NOMO-1 treated with DMSO at 0.1 percent for 48 hours (cell line): ENCODE measurements around the gene ZMIZ1.
A peak's percentile ranks its signal among the peaks of the same experiment; 100 is the strongest.

Experiments used
- DNase-seq: peaks from one replicate; lab custom pipeline; 2025; ENCODE audit not compliant: unreplicated experiment; lab: John Stamatoyannopoulos, UW

The ZMIZ1 gene

GRCh38 chr10:79224263-79224949 is 155.6 kb downstream of the ZMIZ1 start:
- no peak for DNase-seq

DNA sequence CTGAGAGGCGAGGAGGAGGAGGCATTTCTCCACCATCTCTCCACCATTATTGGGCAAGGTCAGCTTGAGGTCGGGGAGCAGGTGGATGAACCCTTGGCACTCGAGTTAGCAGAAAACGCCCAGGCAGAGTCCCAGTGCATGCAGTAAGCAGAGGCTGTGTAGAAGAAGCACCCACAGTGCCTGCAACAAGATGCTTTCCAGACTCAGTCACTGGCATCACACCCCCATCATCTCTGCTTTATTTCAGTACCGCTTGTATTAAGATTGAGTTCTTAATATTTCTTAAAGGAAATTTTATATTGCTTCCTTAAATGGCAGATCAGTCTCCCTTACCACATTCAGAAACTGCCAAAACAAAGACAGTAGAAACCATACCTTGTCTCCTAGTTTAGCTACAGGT is 156.2 kb downstream of the ZMIZ1 start:
- no peak for DNase-seq

GRCh38 chr10:79226391-79227245 is 157.9 kb downstream of the ZMIZ1 start:
- no peak for DNase-seq

DNA sequence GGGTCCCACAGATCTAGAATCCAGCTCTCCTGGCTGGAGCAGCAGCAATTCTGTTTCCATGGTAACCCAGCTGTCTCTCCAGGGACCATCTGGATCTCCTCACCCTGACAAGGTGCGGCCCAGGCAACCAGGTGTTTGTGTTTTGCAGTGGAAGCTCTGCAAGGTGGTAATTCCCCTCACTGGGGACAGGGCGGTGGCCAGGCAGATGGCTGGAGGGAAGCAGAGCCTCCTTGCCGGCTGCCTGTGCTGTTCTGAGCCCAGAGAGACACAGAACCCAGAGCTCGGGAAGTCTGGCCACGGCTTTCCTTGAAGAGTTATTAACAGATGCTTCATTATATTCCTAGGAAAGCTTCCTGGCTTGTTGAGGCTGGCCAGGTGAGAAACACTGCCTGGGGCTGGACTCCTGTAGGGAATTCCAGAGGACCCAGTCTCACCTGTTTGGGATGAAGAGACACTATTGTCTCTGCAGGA is 160.3 kb downstream of the ZMIZ1 start:
- no peak for DNase-seq

- no peak for DNase-seq
Measured at GRCh38 chr10:79229830-79230327, 161.1 kb downstream of the ZMIZ1 start.

DNA sequence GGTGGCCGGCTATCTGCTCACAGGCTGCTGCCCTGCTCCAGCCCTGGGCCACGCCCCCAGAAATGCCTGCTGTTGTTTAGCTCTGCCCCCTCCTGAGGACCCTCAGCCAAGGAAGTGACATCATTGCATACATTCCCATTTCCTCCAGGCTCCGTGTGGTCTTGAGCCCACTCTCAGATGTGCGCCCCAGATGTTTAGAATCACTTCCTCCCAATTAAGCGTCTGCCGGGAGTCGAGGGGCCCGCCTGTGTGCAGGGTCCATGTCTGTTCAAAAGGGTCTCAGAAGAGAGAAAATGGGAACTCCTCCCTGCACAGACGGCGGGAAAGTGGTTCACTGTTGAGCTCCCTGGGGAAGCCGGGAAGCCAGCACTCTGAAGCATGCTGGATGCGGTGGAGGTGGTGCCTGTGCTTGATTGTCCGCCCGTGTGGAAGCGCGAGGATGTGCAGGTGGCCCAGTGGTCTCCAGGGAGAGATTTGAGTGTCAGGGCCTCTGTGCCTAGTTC is 161.6 kb downstream of the ZMIZ1 start:
- no peak for DNase-seq

DNA sequence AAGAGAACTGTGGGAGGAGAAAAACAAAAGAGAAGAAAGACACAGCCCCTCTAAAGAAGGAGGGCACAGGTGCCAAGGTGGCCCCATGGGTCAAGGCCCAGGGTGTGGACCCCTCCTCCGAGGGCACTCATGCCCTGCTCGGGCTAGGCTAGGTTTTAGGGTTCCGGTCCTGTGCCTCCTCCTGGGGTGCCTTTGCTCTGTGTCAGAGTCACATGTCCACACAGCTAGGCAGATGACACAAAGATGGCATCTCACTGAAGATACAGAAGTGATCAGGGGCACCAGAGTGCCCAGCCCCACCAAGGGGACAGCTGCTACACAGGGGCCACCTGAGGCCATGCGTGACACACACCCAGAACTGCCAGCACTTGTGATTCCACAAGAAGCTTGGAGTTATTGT is 162.1 kb downstream of the ZMIZ1 start:
- DNase-seq = no peak

DNA sequence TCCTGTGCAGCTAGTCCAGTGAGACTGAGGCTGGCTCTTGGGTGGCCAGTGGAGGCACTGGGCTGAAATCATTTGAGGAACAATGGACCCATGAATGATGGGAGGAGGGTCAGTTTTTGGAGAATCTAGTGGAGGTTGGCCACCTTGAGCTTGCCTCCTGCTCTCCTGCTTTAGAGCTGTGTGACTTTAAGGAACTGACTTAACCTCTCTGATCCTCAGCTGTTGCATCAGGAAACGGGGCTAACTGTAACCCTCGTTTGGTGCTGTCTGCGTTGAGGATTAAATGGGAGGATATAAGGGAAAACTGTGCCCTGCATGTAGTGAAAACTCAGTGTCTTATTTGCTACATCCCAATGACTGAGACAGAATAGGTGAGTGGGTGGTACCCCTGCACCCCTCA is 163.1 kb downstream of the ZMIZ1 start:
- no peak for DNase-seq

GRCh38 chr10:79232864-79233263 is 164.1 kb downstream of the ZMIZ1 start:
- DNase-seq = no peak

GRCh38 chr10:79234391-79235315 is 165.9 kb downstream of the ZMIZ1 start:
- no peak for DNase-seq

- DNase-seq = no peak
Measured at GRCh38 chr10:79235765-79236432, 167.1 kb downstream of the ZMIZ1 start.

- DNase-seq = no peak
Measured at GRCh38 chr10:79236433-79236765, 167.6 kb downstream of the ZMIZ1 start.

DNA sequence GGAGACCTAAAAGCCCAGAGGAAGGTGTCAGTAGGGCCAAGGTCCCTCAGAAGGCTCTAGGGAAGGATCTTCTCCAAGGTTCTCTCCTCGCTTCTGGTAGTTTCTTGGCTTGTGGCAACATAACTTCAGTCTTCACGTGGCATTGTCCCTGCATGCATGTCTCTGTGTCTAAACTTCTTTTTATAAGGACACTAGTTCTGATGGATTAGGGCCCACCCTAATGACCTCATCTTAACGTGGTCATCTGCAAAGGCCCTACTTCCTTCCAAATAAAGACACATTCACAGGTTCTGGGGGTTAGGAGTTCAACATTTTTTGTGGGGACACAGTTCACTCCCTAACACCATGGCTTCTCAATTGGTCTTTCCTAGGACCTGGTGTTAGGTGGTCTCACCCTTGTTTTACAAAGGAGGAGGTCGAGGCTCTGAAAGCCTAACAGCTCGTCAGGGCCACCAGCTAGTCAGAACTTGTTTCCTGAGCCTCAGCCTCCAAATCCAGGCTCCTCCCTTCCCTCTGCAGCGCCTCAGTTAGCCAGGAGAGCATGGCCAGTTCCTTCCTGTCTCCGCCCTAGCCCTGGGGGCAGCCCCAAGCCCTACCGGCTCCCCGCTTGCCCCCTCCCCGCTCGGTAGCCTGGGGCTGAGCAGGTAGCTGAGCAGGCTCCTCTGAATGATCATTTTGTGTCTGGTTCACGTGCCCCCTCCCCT is 168.8 kb downstream of the ZMIZ1 start:
- no peak for DNase-seq

DNA sequence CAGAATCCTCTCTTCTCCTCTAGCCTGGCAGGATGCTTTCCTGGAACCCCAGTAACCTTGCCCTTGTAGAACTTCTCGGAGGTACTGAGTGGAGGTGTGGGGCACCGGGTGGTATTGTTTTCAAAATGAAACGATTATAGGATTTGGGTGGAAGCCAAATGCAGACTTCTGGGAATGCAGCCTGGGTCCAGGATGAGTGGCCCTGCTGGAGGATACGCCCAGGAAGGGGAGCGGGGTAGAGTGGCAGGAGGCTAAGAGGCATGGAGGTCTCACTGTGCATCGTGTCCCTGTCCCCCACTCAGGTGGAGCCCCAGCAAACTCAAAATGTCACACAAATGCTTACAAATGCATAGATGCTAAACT is 169.4 kb downstream of the ZMIZ1 start:
- no peak for DNase-seq

DNA sequence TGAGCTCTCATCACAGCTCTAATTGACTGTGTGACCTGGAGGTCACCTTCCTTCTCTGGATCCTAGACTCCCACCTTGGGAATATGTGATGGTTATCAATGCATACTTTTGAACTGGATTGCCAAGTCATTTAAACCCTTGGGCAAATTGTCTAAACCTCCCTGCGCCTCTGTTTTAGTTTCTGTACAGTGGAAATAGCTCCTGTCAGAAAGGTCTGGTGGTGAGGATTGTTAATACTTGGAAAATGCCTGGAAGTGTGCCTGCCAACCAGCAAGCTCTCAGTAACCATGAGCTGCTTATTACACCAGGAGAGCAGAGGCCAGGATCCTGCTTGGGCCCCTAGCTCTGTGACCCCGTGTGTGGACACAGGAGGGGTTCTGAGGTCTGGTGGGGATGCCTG is 169.8 kb downstream of the ZMIZ1 start:
- DNase-seq = no peak

DNA sequence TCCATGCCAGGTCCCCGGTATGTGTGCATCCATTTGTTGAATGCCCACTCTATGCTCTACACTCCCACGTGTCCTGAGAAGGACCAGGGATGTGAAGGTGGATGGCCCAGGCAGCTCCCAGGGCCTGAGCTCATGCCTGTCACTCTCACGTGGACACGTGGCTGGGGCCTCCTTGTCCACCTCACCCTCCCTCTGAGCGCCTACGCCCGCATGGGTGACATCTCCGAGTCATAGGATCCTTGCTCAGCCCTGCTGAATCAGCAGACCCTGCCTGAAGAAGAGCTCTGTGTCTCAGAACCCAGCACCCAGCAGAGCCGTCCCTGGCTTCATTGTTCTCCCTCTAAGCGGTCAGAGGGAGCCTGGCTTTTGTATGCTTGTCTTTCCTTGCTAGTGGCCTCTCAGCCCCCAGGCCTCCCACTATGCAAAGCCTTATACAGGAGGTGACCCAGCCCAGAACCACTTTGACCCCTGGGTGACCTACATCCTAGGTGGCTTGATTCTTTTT is 170.6 kb downstream of the ZMIZ1 start:
- no peak for DNase-seq

GRCh38 chr10:79239924-79240581 is 171.3 kb downstream of the ZMIZ1 start:
- DNase-seq = no peak

DNA sequence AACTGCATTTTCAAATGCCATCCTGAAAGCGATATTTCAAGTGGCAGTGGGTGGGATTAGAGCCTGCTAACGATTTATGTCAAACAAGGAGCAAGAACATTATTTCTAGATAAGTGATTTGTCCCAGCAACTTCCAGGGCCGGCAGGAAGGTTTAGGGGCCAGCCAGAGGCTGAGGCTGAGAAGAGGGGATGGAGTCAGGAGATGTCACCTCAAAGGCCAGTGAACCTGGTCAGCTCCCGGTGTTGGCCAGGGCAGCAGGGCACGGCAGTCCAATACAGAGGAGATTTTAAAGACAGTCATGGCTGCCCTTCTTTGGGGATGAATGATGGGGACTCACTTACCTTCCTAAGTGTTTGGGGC is 172.8 kb downstream of the ZMIZ1 start:
- no peak for DNase-seq

DNA sequence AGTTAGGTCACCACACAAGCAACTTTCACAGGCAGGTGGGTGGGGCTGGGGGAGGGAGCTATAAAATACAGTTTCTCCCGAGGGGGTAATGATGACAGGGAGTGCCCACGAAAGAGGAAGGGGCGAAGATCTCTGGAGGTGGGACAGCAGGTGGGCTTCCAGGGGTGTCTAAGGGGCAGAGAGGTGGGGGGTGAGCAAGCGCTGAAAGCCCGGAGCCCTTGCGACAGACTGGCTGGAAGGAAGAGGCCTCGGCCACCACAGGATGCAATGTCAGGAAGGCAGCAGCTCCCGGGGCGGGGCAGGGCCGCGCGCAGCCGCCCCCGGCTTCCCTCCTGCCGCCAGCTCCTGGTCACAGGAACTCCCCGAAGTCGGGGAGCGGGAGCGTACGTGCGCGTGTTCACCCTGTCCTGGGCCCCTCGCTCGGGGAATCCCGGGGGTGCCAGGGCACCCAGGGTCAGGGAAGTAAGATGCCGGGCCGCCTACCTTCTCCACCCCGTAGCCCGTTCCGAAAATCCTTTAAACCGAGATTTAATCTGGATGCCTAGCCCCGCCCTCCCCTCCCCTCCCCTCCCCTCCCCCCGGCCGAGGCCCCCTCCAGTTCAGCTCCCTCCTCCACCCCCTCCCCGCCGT is 173.3 kb downstream of the ZMIZ1 start:
- peak; percentile 67 for DNase-seq
